K562 (cell line): ENCODE data around the gene GRIK3. TPM values are rescaled to one million over a fixed set of nuclear protein-coding genes. Genes with fewer than 3 reads are reported as not detected.

Experiments used
- ATAC-seq: fragments of 200-7000 bp; cut with Tn5 transposase; 3 replicates; pipeline ENCODE4 v1.9.1; 2020; ENCODE audit warnings: moderate library complexity
- BruUV-seq: library from RNA; stranded (reverse); fragments of 400-500 nt; replicated peaks from 2 replicates; lab custom pipeline; 2021; lab: Mats Ljungman, UMichigan
- CTCF ChIA-PET: fragments of 300-600 bp; formaldehyde crosslinking; extraction: SDS; loops from one replicate; lab custom pipeline; 2021; ENCODE audit warnings: low intra/inter-chr PET ratio; lab: Yijun Ruan, JAX
- POLR2A ChIA-PET: fragments of 300-600, 350-650 bp; sonication (Branson Sonifier 250); formaldehyde crosslinking; extraction: SDS; loops from one replicate; lab custom pipeline; 2021; ENCODE audit warnings: antibody characterized with exemption, inconsistent platforms; lab: Yijun Ruan, JAX
- DNase-seq, 4 experiments: peaks; one replicate each; pipeline versions ENCODE4 v3.0.0 to v3.0.0-alpha.2; 2011 to 2018; ENCODE audit warnings: low spot score in 3 of 4, mixed read lengths in 3 of 4; ENCODE audit errors: extremely low read depth in 1 of 4
- FAIRE-seq: peaks from 2 replicates; lab custom pipeline; 2011; peaks lifted over from hg19 to GRCh38; lab: Jason Lieb, UNC
- H2AFZ ChIP-seq: 2 replicates; pipeline ENCODE4 v1.6.0; 2011; ENCODE audit warnings: low read depth, low read length, control low read depth, inconsistent platforms
- H3K27ac ChIP-seq: fragments of 200-600 bp; 3 replicates; pipeline ENCODE4 v1.8.0; 2011; ENCODE audit warnings: low read depth, mild to moderate bottlenecking, control low read depth, inconsistent platforms, low read length, moderate library complexity, mixed read lengths; ENCODE audit errors: extremely low read depth
- H3K27me3 ChIP-seq, 2 experiments: fragments of 300-600 bp in 1 of 2; 2 replicates in 1 of 2; 3 replicates in 1 of 2; pipeline versions ENCODE4 v1.6.0 to v1.8.0; 2011; ENCODE audit warnings: inconsistent platforms in 2 of 2, low read length in 2 of 2, mild to moderate bottlenecking in 1 of 2, mixed read lengths in 1 of 2, moderate library complexity in 1 of 2; ENCODE audit not compliant: control insufficient read depth in 2 of 2, insufficient read depth in 2 of 2
- H3K36me3 ChIP-seq: fragments of 300-600 bp; 3 replicates; pipeline ENCODE4 v1.8.0; 2011; ENCODE audit warnings: mild to moderate bottlenecking, low read length, inconsistent platforms; ENCODE audit not compliant: control insufficient read depth, insufficient read depth
- H3K4me1 ChIP-seq, 2 experiments: fragments of 200-600 bp in 1 of 2; replicated peaks in 1 of 2; 2 replicates in 1 of 2; 3 replicates in 1 of 2; pipeline versions ENCODE4 v1.5.1 to v1.8.0; 2011; ENCODE audit warnings: inconsistent platforms in 2 of 2, low read length in 2 of 2, mild to moderate bottlenecking in 1 of 2, mixed read lengths in 1 of 2, moderate library complexity in 1 of 2; ENCODE audit not compliant: control insufficient read depth in 2 of 2, insufficient read depth in 2 of 2
- H3K4me2 ChIP-seq: 2 replicates; pipeline ENCODE4 v1.6.1; 2011; ENCODE audit warnings: low read length, control low read depth, inconsistent platforms, mixed read lengths; ENCODE audit not compliant: insufficient read depth
- H3K4me3 ChIP-seq: fragments of 200-600 bp; sonication (generic), shearing (Covaris generic); 2 replicates; pipeline ENCODE4 v1.5.1; 2016; ENCODE audit warnings: control low read depth, inconsistent platforms
- H3K79me2 ChIP-seq: fragments of 200-600 bp; 3 replicates; pipeline ENCODE4 v1.8.0; 2011; ENCODE audit warnings: low read length, inconsistent platforms; ENCODE audit not compliant: control insufficient read depth, insufficient read depth
- H3K9ac ChIP-seq, 2 experiments: 2 replicates each; pipeline versions ENCODE4 v1.6.0 to v1.6.1; 2011; ENCODE audit warnings: low read depth in 2 of 2, low read length in 2 of 2, control low read depth in 1 of 2, inconsistent platforms in 1 of 2, mild to moderate bottlenecking in 1 of 2, mixed read lengths in 1 of 2; ENCODE audit not compliant: insufficient read depth in 1 of 2
- H3K9me1 ChIP-seq: one replicate; pipeline ENCODE4 v1.6.0; 2011; ENCODE audit warnings: inconsistent platforms, mild to moderate bottlenecking, low read length, moderate library complexity; ENCODE audit not compliant: control insufficient read depth, insufficient read depth
- H3K9me3 ChIP-seq: replicated peaks from 2 replicates; pipeline ENCODE4 v1.5.1; 2011; ENCODE audit warnings: low read depth, low read length, inconsistent platforms; ENCODE audit not compliant: control insufficient read depth, insufficient read depth
- H4K20me1 ChIP-seq: replicated peaks from 2 replicates; pipeline ENCODE4 v1.6.1; 2011; ENCODE audit warnings: low read length, inconsistent platforms, mixed read lengths; ENCODE audit not compliant: control insufficient read depth, insufficient read depth
- BCL6 ChIP-seq: fragments of 250-450 bp; sonication (Bioruptor Pico); IDR thresholded peaks from 2 replicates; pipeline ENCODE4 v1.4.0; 2020
- CSDE1 ChIP-seq, 2 experiments: fragments of 450-650 bp; IDR thresholded peaks; 2 replicates each; pipeline ENCODE4 v1.6.1; 2016; ENCODE audit warnings: mild to moderate bottlenecking in 1 of 2
- DDX20 ChIP-seq: fragments of 450-650 bp; IDR thresholded peaks from 2 replicates; pipeline ENCODE4 v1.6.1; 2016; ENCODE audit warnings: missing genetic modification characterization, low read depth, mild to moderate bottlenecking, missing compliant biosample characterization, moderate library complexity
- ETV5 ChIP-seq: sonication (generic); formaldehyde crosslinking; IDR thresholded peaks from 2 replicates; pipeline ENCODE4 v1.4.0; 2020; ENCODE audit warnings: low read depth, mild to moderate bottlenecking, missing genetic modification reagents
- FOSL1 ChIP-seq: fragments of 200-800 bp; sonication (Bioruptor generic); conservative IDR thresholded peaks from 2 replicates; pipeline ENCODE4 v1.6.1; 2016; ENCODE audit warnings: missing genetic modification characterization, missing compliant biosample characterization
- KLF16 ChIP-seq: IDR thresholded peaks from 2 replicates; pipeline ENCODE4 v1.6.1; 2016; ENCODE audit warnings: antibody characterized with exemption
- MEF2A ChIP-seq: IDR thresholded peaks from 2 replicates; pipeline ENCODE4 v1.6.1; 2011; ENCODE audit warnings: low read depth, mild to moderate bottlenecking, low read length, moderate library complexity; ENCODE audit not compliant: control insufficient read depth
- NR0B1 ChIP-seq: fragments of 450-650 bp; IDR thresholded peaks from one replicate; pipeline ENCODE4 v1.6.1; 2018; ENCODE audit warnings: mild to moderate bottlenecking, moderate library complexity; ENCODE audit not compliant: partially characterized antibody
- PRMT5 ChIP-seq: sonication (generic); formaldehyde crosslinking; IDR thresholded peaks from 2 replicates; pipeline ENCODE4 v1.5.0; 2020; ENCODE audit warnings: missing genetic modification reagents
- SFPQ ChIP-seq: fragments of 200-400 bp; formaldehyde crosslinking; IDR thresholded peaks from 2 replicates; pipeline ENCODE4 v1.6.1; 2017; ENCODE audit warnings: mild to moderate bottlenecking, low read depth, low read length, moderate library complexity
- SMARCE1 ChIP-seq: fragments of 450-650 bp; IDR thresholded peaks from 2 replicates; pipeline ENCODE4 v1.7.1; 2016; ENCODE audit warnings: mild to moderate bottlenecking
- ZBED1 ChIP-seq: IDR thresholded peaks from 2 replicates; pipeline ENCODE4 v1.6.1; 2014
- ZBTB49 ChIP-seq: sonication (generic); formaldehyde crosslinking; IDR thresholded peaks from 2 replicates; pipeline ENCODE4 v1.8.0; 2022; ENCODE audit warnings: missing genetic modification reagents, mild to moderate bottlenecking, borderline replicate concordance
- ZNF175 ChIP-seq: fragments of 200-800 bp; sonication (Bioruptor generic); IDR thresholded peaks from 2 replicates; pipeline ENCODE4 v1.6.1; 2016; ENCODE audit warnings: low read depth, mild to moderate bottlenecking, missing genetic modification characterization, missing compliant biosample characterization
- ZNF512 ChIP-seq: IDR thresholded peaks from 2 replicates; pipeline ENCODE4 v1.6.1; 2016; ENCODE audit warnings: missing genetic modification characterization, missing compliant biosample characterization
- ZNF75A ChIP-seq: fragments of 450-650 bp; formaldehyde crosslinking; IDR thresholded peaks from 2 replicates; pipeline ENCODE4 v1.4.0; 2020; ENCODE audit warnings: mild to moderate bottlenecking
- WGBS: fragments of 100-300 bp; shearing (Covaris generic); methylation state at CpG from one replicate; pipeline ENCODE4 v1.1.6; 2016; ENCODE audit warnings: low coverage, mixed read lengths; ENCODE audit not compliant: insufficient coverage; ENCODE audit errors: missing lambda C conversion rate; 5-methylcytosine and 5-hydroxymethylcytosine counted together
- in situ Hi-C: fragments of 300-500 bp; cut with MboI; formaldehyde crosslinking; loops from 4 replicates; pipeline ENCODE4 v1.15.0; 2018; ENCODE audit warnings: inconsistent platforms, mixed read lengths
- intact Hi-C: fragments of 100-400 bp; cut with micrococcal nuclease; formaldehyde crosslinking; loops from 2 replicates; pipeline ENCODE4 v1.14.2; 2022
- polyA plus RNA-seq, 8 experiments: library from polyadenylated mRNA; depleted of rRNA in 4 of 8; stranded (reverse) in 5 of 8; unstranded in 3 of 8; fragments of >200 nt; fragmentation: Nextera tagmentation in 2 of 8; fragmentation: Illumina TruSeq in 1 of 8; extraction: Ambion mirVana in 2 of 8; extraction: Trizol in 1 of 8; gene quantifications; 2 replicates each; pipeline versions ENCODE4 v1.2.1 to v1.2.3, GENCODE V29; 2011 to 2014; ENCODE audit warnings: inconsistent platforms in 1 of 8, missing spikeins in 1 of 8
- total RNA-seq, 7 experiments: library from RNA; depleted of rRNA in 6 of 7; stranded (reverse); fragments of >200 nt in 6 of 7; fragmentation: Illumina TruSeq in 2 of 7; extraction: Trizol in 2 of 7; gene quantifications; 2 replicates each; pipeline versions ENCODE4 v1.2.1 to v1.2.3, GENCODE V29; 2011 to 2021; ENCODE audit warnings: low replicate concordance in 1 of 7

The GRIK3 gene
- total and polyA plus RNA-seq, 9 of the 15 experiments (the other 6 are each of a cell fraction or from before 2014, with no cell fraction given), result not detected

DNA sequence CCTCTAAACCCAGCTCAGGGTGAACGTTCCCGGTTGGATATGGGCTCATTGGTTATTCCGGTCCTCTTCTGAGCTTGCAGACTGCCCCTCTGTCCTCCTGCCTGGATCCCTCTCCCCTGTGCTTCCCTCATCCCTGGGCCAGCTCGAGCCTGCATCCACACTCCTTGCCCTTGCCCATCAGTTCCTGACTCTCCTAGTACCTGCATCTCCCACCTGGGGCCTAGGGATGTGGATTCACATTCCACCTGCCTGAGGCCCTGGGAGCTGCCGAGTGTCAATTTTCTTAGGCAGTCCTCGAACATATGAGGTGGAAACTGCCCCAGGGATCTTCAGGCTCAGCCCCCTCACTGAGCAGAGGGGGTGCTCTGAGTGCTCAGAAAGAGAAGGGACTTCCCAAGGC lies 252.2 kb downstream of the GRIK3 start:
- H3K27me3 ChIP-seq, result peaks cover 3 to 30% of the 10 kb centered on the region in 2 experiments; a peak in 4 of 5 replicates
- no peaks in the 10 kb centered on the region for H3K36me3 ChIP-seq
- DNase-seq, result no peak
- 2% methylated on average over 6 of the region's 6 CpGs for WGBS
- in situ Hi-C loops, result no loop called here
- TF ChIP-seq KLF16 (no peak), ZBTB49 (CRISPR knock-in tag) (no peak), PRMT5 (no peak), CSDE1 (IDR thresholded peaks at IDR 0.05) (no peak), ETV5 (CRISPR knock-in tag) (no peak), ZNF512 (tag) (no peak), FOSL1 (tag) (no peak), SFPQ (no peak), BCL6 (CRISPR knock-in tag) (no peak), NR0B1 (no peak), DDX20 (tag) (no peak), MEF2A (no peak), ZNF175 (CRISPR knock-in tag) (no peak), SMARCE1 (no peak), ZNF75A (CRISPR knock-in tag) (no peak), ZBED1 (no peak)
- H3K79me2 ChIP-seq, result no peaks in the 10 kb centered on the region
- H3K9ac ChIP-seq, result no peak overlapping the region
- no TSS peak for BruUV-seq
- no peak overlapping the region for H2AFZ ChIP-seq
- no peaks in the 10 kb centered on the region for H3K4me1 ChIP-seq
- ChIA-PET POLR2A (interaction anchor here (0.7 to 1.2 kb wide), 3 partner anchors 19 to 45 kb away, joined by 3 to 4 read pairs (median 4); no protein-coding TSS in a partner anchor), CTCF (no interaction called here)
- H4K20me1 ChIP-seq, result peaks cover 10% of the 10 kb centered on the region
- no peak overlapping the region for H3K4me3 ChIP-seq
- intact Hi-C loops, result no loop called here
- no peaks in the 10 kb centered on the region for H3K9me1 ChIP-seq
- no peak overlapping the region for H3K27ac ChIP-seq
- H3K4me2 ChIP-seq, result no peak overlapping the region
- no peak for FAIRE-seq
- no peaks in the 10 kb centered on the region for H3K9me3 ChIP-seq
- no peak for ATAC-seq
